HuH-7 (cell line): ENCODE results near the gene FGF7.
"Not testable (repeated sequence)": the region's sequence is repeated elsewhere in the genome, so short reads cannot be mapped to it uniquely, and the experiment has no call there.

Source experiments
- DNase-seq: peaks from one replicate; pipeline ENCODE4 v3.0.0; 2011; ENCODE audit warnings: low spot score

The FGF7 gene

GRCh38 chr15:49495993-49496753, 73.1 kb downstream of the FGF7 start:
- DNase-seq = no peak

GRCh38 chr15:49501586-49501985, 78.5 kb downstream of the FGF7 start:
- no peak for DNase-seq

DNA sequence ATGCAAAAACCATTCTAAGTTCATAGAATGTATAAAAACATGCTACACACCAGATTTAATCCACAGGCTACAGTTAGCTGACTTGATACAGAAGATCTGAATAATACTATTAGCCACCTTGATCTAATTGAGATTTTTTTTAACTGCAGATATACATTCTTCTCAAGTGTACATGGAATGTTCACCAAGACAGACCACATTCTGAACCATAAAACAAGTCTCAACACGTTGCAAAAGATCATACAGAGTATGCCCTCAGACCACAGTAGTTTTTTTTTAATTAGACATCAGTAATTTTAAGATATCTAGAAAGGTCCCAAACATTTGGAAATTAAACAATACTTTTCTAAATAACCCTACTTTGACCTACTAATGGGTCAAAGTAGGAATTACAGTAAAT, 83.3 kb downstream of the FGF7 start:
- DNase-seq = no peak

- no peak for DNase-seq
Measured at GRCh38 chr15:49507261-49507660, 84.2 kb downstream of the FGF7 start.

- DNase-seq = not testable (repeated sequence)
Measured at GRCh38 chr15:49512739-49513138, 89.7 kb downstream of the FGF7 start.

GRCh38 chr15:49521802-49522201, 98.8 kb downstream of the FGF7 start:
- DNase-seq = peak; percentile 12

- DNase-seq = no peak
Measured at GRCh38 chr15:49528289-49528688, 105.2 kb downstream of the FGF7 start.

GRCh38 chr15:49530092-49530491, 107.0 kb downstream of the FGF7 start:
- DNase-seq = peak; percentile 7
